Mucosa of gallbladder (tissue), 1 donor: ENCODE measurements around the gene C12orf42. TPM values are rescaled to one million over a fixed set of nuclear protein-coding genes. Genes with fewer than 3 reads are reported as not detected.

Experiments
- DNase-seq: peaks from one replicate; pipeline ENCODE4 v3.0.0-alpha.2; 2020; ENCODE audit warnings: low spot score
- total RNA-seq: library from RNA; stranded (reverse); gene quantifications from one replicate; pipeline ENCODE4 v1.2.1, GENCODE V29; 2021
- donor health status: DM: no; HTN: no; CAD: no.

Gene C12orf42
- total RNA-seq, result not detected

DNA sequence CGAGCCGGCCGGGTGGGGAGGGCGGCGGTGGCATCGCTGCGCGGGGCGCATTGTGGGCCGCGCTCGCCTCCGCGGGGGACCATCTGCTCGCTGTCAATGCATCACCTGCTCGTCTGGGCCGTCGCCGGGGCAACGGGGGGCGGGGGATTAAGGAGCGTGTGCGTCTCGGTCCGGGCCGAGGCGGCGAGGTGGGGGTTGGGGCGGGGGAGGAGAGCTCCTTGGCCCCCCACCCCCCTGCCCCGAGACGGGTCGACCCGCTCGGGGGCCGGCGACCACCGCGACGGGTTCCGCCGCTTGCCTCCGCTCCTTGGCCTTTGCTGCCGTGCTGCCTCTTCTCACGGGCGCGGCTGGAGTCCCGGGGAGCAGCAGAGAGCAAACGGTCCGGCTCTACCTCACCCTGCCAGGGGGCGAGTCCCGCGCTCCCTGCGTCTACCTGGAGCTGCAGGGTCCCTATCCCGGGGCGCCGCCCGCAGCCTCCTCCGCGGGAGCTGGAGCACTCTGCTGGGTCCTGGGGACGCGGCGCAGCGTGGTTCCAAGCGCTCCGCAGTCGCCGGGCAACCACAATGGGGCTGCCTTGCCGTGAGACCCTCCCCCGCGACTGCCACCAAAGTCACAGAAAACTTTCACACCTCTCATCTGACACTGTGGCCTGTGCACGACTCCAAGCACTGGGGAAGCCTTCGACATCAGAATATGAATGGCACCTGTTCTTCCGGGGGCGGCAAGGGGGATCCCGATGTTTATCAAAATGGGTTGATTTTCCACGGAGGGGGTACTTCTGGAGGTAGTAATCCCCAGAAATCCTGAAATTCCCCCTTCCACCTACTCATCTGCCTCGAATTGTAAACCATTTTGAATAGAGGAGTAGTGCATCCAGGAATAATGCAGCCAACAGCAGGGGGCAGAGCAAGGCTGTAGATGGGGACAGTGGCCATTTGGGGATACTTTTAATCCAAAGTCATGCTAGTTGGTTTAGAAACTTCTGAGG lies at the start of gene C12orf42:
Gene C12orf42, minus strand, starts transcription at position 500 of the 988 bp plus-strand sequence. CDS start 17,542 bp downstream, outside the sequence.
- DNase-seq, result peak; percentile 19

DNA sequence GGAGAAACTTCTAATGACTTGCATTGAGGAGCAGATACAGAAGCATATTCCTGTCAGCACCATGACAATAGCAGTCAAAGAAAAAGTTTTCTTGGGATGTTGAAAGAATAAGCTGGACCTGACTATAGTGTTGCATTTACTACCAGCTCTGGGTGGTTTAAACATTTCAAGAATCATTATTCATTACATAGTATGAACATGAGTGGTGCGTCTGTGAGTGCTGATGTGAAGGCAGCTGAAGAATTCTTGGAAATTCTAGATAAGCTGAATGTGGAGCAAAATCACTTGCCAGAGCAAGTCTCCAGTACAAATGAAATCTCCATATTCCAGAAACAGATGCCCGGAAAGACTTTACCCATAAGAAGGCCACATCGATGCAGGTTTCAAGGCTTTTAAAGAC lies 46.3 kb upstream of the C12orf42 start:
- no peak for DNase-seq

DNA sequence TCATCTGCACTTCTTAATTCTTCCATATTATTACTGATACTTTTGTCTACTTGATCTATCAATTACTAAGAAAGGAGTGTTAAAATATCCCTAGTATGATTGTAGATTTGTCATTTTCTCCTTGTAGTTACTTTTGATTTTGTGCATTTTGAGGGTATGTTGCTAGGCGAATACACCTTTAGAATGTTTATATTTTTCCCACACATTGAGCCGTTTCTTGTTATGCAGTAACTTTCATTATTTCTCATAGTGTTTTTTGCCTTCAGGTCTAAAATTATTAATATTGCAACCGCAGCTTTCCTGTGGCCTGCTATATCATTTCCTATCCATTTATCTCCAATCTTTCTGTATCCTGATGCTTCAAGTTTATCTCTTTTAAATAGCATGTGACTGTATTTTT lies 44.6 kb upstream of the C12orf42 start:
- no peak for DNase-seq

DNA sequence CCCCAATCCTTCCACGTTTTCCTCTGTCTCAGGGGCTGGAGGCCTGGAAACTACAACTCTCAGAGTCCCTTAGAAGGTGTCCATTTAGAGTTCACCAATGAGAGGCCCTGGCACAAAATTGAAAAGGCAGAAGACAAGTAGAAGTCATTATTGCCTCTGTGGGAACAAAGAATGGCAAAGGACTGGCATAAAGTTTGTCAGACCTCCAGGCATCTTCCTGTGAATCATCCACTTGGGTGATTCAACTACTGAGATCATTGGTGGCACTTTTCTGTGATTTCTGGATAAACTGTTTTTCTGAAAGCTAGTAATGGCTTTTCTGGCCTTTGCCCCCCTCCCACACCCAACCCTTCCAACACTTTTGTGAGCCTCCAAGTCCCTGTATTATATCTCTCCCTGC lies 42.6 kb upstream of the C12orf42 start:
- DNase-seq, result no peak

DNA sequence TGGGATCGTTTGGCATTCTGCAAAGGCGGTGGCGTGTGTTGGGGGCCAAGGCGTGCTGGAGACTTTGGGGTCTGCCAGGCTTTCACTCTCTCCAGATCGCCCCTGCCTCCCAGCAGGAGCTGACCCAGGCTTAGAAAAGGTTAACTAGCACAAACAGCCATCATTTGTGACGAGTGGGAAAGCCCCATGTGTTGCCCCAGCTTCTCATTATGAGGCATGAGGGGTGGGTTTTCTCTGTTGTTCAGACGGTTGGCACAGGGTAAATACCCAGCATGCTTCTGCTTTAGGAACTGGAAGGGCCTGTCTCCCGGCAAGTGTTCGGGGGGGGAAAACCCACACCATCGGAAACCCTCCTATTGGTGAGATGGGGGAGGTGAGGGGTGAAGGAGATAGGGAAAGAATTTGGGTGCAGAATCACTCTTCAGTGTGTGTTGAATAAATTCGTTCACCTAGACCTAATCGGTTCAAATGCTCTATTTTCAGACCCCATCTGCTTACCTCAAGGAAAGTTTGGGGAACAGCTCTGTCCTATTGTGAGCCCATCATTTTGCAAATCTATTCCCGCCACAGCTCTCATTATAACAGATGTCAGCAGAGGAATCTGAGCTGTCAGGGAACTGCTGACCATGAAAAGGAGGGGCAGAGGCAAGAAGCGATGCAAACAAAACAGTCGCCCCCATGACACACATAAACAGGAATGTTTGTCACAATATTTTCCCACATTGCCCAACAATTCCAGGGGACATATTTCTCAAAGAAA lies 34.7 kb upstream of the C12orf42 start:
- DNase-seq, result no peak

DNA sequence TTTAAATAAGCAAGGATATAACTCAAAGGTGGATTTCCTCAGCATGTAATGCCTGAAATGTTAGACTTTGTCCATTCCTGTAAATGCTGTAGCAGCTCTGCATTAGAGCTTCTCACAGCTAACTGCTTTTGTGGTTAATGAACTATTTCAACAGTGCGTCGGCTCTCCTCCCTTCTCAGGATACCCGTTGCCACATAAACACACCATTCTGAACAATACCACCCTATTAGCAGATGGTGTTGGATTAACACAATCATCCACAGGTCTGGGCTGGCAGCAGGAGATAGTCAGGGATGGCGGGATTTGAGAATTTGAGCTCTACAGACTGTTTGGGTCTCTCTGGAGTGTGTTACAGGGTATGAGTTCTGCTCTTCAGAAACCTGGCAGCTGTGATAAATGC lies 33.5 kb upstream of the C12orf42 start:
- no peak for DNase-seq

DNA sequence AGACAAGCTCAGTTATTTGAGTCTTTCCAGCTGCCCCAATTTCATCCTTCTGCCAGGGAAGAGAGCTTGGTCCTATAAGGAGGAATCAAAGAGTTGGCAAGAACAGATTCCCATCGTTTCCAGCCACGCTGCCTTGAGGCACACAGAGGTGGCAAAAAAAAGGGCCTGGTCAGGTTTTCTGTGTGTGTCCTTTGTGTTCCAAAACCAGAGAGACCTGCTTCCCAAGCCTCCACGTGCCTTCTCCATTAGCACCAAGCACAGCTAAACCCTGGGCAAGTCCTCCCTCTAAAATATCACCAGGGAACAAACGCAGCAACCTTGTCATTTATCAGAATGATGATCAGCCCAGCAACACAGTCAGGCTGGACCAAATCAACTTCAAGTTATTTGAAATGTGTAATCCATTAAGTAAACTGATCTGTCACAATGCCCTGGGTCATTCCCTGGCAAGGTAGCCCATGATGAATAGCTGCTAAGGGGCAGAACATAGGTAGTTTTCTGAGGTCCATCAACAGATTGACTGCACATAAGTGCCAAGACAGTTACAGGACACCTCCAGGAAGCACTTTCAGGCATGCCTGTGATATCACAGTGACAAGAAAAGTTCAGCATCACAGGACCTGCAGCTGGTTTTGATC lies 28.6 kb upstream of the C12orf42 start:
- DNase-seq, result no peak

DNA sequence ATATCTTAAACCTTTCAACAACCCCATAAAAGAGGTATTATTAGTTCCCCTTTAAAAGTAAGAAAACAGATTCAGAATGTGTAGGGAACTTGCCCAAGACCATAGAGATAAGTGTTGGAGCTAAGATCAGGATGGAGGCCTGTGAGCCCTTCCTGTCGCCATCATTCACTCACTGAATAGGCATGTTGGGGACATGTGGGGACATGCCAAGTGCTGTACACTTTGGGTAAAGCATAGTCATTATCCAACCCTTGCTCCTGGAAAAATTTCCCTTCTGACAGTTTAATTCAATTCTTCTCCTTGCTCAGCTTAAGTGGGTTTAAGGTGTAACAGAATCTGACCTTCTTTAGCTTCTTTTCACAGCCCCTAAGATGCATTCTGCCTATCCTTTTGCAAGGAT lies 28.0 kb upstream of the C12orf42 start:
- DNase-seq, result no peak

DNA sequence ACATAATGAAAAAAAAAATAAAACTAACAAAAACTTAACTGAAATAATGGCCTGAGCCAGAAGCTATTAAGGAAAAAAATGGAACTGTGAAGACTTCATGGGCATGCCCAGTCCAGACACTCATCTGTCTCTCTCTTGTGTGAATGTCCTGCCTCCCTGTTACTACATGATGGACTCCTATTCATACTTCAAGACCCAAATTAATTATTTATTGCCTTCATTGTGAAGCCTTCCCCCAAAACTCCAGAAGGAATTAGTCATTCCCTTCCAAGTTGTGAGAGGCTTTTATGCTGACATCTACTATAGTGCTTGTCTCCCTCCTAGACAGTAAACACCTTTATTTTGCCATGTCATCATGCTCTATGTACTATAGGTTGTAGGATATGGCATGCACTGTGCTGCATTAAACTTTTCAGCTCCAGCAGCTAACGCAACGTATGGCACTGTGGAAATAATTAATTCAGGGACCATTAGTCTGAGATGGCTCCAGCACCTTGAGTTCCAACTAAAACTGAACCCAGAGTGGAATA lies 25.0 kb upstream of the C12orf42 start:
- DNase-seq, result no peak

DNA sequence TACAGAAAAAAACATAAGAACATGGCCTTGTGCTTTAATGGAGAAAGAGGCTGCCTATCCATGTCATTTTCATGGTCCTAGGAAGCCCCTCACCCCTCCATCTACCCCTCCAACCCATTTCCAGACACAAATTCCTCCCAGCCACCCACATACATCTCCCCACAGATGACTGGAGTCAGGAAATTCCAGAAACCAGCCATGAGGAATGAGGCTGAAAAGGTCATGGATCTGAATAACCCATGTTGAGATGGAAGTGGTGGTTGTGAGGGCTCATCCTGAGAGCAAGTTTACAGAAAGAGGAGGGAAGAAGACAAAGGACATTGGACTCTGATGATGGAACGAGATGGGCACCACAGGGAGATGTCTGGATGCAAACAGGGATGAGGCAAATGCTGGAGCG lies 23.9 kb upstream of the C12orf42 start:
- no peak for DNase-seq

DNA sequence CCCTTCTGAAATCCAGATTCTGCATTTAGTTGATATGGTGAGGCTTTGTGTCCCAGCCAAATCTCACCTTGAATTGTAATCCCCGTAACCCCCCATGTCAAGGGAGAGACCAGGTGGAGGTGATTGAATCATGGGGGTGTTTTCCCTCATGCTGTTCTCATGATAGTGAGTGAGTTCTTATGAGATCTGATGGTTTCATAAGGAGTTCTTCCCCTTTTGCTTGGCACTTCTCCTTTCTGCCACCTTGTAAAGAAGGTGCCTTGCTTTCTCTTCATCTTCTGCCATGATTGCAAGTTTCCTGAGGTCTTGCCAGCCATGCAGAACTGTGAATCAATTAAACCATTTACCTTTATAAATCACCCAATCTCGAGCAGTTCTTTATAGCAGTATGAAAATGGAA lies 23.1 kb upstream of the C12orf42 start:
- DNase-seq, result no peak

DNA sequence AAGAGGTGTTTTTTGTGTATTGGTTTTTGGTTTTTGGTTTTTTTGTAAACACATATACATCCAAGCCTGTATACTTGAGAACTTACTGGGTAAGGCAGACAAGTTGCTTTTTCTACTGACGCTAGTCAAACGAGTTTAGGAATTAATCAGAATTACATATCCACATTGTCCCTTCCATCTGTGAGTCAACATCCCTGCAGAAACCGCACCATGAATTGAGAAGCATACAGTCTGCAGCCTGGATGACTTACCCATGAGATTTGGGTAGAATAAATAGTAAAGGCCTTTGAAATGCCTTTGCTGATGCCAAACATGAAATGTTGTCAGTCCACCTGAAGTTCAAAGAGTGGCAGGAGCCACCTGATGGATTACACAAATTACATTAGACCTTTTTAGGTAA lies 21.4 kb upstream of the C12orf42 start:
- no peak for DNase-seq

DNA sequence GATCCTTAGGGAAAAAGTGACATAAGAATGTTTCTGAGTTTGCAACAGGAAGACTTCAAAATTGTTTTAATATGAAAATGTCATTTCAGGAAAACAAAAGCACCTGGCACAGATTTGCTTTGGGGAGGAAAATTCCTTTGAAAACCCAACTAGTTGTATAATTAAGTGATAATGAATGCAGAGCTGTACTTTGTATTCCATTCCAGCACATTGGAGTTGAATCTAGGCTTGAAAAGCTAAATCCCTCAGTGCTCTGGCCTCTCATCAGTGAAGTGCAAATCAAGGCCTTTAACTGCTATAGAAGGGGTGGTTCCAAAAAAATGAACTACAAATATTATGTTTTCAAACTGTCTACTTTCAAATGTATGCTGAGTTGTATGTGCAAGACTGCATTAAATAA lies 19.6 kb upstream of the C12orf42 start:
- DNase-seq, result no peak

DNA sequence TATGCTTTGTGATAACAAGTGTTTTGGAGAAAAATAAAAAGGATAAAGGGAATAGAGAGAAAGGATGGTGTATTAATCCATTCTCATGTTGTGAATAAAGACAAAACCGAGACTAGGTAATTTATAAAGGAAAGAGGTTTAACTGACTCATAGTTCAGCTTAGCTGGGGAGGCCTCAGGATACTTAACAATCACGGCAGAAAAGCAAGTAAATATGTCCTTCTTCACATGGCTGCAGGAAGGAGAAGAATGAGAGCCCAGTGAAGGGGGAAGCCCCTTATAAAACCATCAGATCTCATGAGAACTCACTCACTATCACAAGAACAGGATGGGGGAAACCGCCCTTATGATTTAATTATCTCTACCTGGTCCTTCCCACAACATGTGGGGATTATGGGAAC lies 18.1 kb upstream of the C12orf42 start:
- no peak for DNase-seq

DNA sequence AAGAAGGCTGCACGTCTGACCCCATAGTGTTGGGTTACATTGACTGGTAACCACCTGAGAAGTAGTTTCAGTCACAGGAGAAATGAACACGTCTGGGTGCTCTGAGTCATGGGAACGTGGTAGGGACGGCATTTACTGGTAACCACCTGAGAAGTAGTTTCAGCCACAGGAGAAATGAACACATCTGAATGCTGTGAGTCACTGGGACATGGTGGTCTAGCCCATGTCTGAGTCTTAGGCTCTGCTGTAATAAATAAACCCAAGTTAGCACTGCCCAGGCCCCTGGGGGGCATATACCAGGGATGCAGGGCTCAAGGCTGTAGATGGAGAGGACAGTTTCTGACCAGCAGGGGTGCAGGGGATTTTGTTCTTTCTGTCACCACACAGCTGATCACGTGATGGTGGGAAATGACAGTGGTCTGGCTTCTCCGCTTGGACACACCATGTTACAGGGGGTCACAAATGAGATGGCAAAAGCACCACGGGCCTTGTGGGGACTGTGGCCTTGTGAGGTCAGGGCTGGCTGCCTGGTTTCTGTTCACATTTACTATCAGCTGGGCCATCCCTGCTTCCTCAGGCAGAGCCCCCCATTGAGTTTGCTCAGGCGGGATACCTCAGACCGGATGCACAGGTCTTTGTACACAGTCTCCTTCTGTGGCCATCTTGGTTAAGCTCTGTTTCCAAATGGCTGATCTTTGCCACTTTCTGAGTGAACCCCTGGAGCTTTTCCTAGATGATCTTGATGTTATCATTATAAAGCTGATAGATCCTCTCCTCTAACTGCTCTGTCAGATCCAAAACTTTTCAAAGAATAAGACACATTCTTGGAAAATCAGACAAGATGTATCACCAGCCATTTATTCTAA lies 9.8 kb upstream of the C12orf42 start:
- DNase-seq, result no peak

DNA sequence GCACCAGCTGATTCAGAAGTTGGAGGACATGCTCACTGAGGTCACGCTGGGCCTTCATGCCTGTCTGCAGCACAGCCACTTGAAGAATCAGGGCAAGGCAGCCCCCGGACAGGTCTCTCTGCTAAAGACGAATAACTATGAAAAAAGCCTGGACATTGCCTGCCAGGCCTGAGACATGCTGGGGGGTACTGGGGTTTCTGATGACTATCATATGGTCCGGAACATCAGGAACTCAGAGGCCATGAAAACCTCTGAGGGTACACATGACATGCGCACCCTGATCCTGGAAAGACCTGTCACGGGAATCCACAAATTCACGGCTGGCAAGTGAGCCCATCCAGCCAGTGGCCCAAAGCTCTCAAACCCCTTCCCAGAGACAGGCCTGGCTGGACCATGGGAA lies 8.8 kb upstream of the C12orf42 start:
- no peak for DNase-seq

DNA sequence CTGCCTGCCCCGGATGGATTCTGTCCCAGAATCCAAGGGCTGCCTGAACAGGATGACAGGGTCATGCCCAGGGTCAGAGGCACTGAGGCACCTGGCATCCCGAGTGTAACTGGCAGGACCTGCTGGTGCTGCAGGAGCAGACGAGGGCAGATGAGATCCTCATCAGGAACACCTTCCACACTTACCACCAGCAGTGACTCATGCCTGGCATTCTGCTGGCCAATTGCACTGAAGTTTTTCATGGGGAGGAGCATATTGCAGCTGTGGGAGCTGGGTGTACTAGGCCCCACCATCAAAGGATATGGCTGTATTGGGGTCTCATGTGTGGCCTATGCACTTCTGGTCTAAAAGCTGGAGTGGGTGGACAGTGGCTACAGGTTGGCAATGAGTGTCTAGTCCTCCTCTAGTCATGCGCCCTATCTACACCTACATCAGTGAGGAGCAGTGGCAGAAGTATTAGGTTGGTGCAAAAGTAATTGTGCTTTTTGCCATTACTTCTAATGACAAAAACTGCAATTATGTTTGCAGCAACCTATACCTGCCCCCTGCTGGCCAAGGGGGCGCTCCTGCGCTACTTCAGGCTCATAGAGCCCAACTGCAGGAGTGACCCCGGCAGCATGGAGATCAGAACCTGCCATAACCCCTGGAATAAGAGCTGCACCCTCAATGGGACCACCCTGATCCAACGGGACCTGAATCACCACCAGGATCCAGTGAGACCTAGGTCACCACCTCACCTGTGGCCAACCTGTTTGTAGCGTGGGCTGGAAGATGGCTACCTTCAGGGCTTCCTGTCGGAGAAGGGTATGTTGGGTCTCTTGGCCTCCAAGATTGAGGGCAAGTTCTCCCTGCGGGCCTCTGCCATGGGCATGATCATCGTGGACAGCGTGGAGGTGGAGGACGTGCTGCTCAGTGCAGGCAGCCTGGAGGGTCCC lies 8.0 kb upstream of the C12orf42 start:
- DNase-seq, result no peak

DNA sequence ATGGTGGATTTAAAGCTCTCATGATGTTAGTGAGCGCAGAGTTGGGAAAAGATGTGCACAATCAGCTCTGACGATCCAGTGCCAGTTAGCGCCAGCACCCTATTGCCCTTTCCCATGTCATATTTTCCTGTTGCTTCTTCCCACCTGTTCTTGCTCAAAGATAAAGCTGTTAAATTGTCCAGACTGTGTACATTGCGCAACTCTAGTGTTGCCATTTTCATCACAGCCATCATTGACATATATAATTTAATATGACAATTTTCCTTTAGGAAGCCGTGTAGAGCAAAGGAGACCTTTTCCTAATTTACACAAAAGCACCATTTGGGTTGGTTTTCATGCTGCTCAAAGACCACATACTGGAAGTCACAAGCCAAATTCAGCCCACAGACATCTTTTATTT lies 5.7 kb upstream of the C12orf42 start:
- DNase-seq, result no peak

DNA sequence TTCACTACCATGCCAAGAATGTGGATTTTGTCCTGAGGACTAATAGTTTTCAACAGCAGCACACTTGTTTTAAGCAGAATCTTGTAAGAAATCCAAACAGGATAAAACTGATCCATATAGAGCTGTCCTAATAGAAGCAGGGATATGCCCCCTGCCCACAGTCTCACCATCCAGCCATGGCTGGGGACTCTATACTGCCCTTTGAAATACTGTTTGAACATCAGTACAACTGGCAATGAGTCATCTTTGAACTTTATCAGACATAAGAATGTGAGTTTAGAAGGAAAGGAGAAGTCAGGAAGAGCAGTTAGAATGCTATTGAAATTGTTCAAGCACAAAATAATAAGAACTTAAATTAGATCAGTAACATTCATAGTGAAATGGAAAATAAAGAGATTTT lies 3.8 kb upstream of the C12orf42 start:
- DNase-seq, result no peak

DNA sequence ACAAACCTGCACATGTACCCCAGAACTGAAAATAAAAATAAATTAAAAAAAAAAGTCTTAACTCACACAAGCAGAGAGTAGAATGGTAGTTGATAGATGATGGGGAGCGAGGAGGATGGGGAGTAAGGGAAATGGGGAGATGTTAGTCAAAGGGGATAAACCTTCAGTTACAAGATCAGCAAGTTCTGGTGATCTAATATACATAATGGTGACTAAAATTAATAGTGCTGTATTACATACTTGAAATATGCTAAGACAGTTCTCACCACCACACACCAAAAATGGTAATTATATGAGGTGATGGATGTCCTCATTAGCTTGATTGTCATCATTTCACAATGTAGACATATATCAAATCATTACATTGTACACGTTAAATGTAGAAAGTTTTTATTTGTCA lies 3.2 kb upstream of the C12orf42 start:
- DNase-seq, result no peak
